Central memory CD8-positive, alpha-beta T cell (primary cell): ENCODE measurements around the gene PRR23E.

Source experiments
- ATAC-seq: fragments of 150-1000 bp; cut with Tn5 transposase; replicated peaks from 2 replicates; pipeline ENCODE4 v1.10.0; 2022; ENCODE audit warnings: mild to moderate bottlenecking, moderate FRiP score, moderate number of reproducible peaks; ENCODE audit not compliant: poor library complexity, severe bottlenecking; ENCODE audit errors: extremely low read depth
- DNase-seq, 2 donors: peaks; one replicate each; pipeline ENCODE4 v3.0.0; 2021; ENCODE audit warnings: low spot score in 2 of 2
- H3K27ac Mint-ChIP-seq: one replicate; pipeline ENCODE4 v1.8.0; 2022; ENCODE audit warnings: low read depth, mild to moderate bottlenecking, moderate library complexity, mixed read lengths
- H3K27me3 Mint-ChIP-seq: one replicate; pipeline ENCODE4 v1.8.0; 2022; ENCODE audit warnings: mixed read lengths
- H3K36me3 Mint-ChIP-seq: one replicate; pipeline ENCODE4 v1.8.0; 2022; ENCODE audit warnings: mild to moderate bottlenecking, moderate library complexity, mixed read lengths; ENCODE audit not compliant: insufficient read depth
- H3K4me1 Mint-ChIP-seq: one replicate; pipeline ENCODE4 v1.8.0; 2022; ENCODE audit warnings: mixed read lengths
- H3K4me3 Mint-ChIP-seq: one replicate; pipeline ENCODE4 v1.8.0; 2022; ENCODE audit warnings: mild to moderate bottlenecking, moderate library complexity, mixed read lengths
- H3K9me3 Mint-ChIP-seq: one replicate; pipeline ENCODE4 v1.8.0; 2022; ENCODE audit warnings: mixed read lengths

Gene PRR23E

GRCh38 chr3:127167315-127168043 is 25.5 kb upstream of the PRR23E start:
- Mint-ChIP-seq H3K27me3 (peaks cover 66% of the 10 kb centered on the region), H3K4me3 (no peak overlapping the region), H3K9me3 (no peaks in the 10 kb centered on the region), H3K36me3 (no peaks in the 10 kb centered on the region), H3K27ac (no peak overlapping the region), H3K4me1 (no peaks in the 10 kb centered on the region)
- DNase-seq (no peak), ATAC-seq (no peak)

GRCh38 chr3:127168271-127168670 is 24.7 kb upstream of the PRR23E start:
- Mint-ChIP-seq H3K4me1 (no peaks in the 10 kb centered on the region), H3K27ac (no peak overlapping the region), H3K9me3 (no peaks in the 10 kb centered on the region), H3K4me3 (no peak overlapping the region), H3K27me3 (peaks cover 74% of the 10 kb centered on the region), H3K36me3 (no peaks in the 10 kb centered on the region)
- DNase-seq, result no peak
- no peak for ATAC-seq

- Mint-ChIP-seq H3K9me3 (no peaks in the 10 kb centered on the region), H3K27ac (no peak overlapping the region), H3K36me3 (no peaks in the 10 kb centered on the region), H3K4me3 (no peak overlapping the region), H3K4me1 (no peaks in the 10 kb centered on the region), H3K27me3 (peaks cover 99% of the 10 kb centered on the region)
- no peak for ATAC-seq
- DNase-seq, result no peak
These were observed 22.1 kb upstream of the PRR23E start for GRCh38 chr3:127170814-127171213.

GRCh38 chr3:127171320-127171719 is 21.6 kb upstream of the PRR23E start:
- no peak overlapping the region for H3K4me3 Mint-ChIP-seq
- H3K9me3 Mint-ChIP-seq, result no peaks in the 10 kb centered on the region
- H3K27ac Mint-ChIP-seq, result no peak overlapping the region
- DNase-seq, result no peak
- H3K4me1 Mint-ChIP-seq, result no peaks in the 10 kb centered on the region
- no peaks in the 10 kb centered on the region for H3K36me3 Mint-ChIP-seq
- peaks cover 95% of the 10 kb centered on the region for H3K27me3 Mint-ChIP-seq
- ATAC-seq, result no peak

GRCh38 chr3:127171721-127172120 is 21.2 kb upstream of the PRR23E start:
- no peaks in the 10 kb centered on the region for H3K4me1 Mint-ChIP-seq
- H3K27me3 Mint-ChIP-seq, result peaks cover 91% of the 10 kb centered on the region
- H3K36me3 Mint-ChIP-seq, result no peaks in the 10 kb centered on the region
- H3K27ac Mint-ChIP-seq, result no peak overlapping the region
- no peak overlapping the region for H3K4me3 Mint-ChIP-seq
- ATAC-seq, result no peak
- DNase-seq, result no peak
- H3K9me3 Mint-ChIP-seq, result no peaks in the 10 kb centered on the region

GRCh38 chr3:127172211-127172610 is 20.7 kb upstream of the PRR23E start:
- Mint-ChIP-seq H3K4me3 (no peak overlapping the region), H3K9me3 (no peaks in the 10 kb centered on the region), H3K4me1 (no peaks in the 10 kb centered on the region), H3K27ac (no peak overlapping the region), H3K36me3 (no peaks in the 10 kb centered on the region), H3K27me3 (peaks cover 86% of the 10 kb centered on the region)
- ATAC-seq (no peak), DNase-seq (no peak)

GRCh38 chr3:127172781-127173515 is 20.0 kb upstream of the PRR23E start:
- peaks cover 78% of the 10 kb centered on the region for H3K27me3 Mint-ChIP-seq
- no peak overlapping the region for H3K27ac Mint-ChIP-seq
- no peak overlapping the region for H3K4me3 Mint-ChIP-seq
- ATAC-seq (no peak), DNase-seq (no peak)
- no peaks in the 10 kb centered on the region for H3K9me3 Mint-ChIP-seq
- no peaks in the 10 kb centered on the region for H3K4me1 Mint-ChIP-seq
- no peaks in the 10 kb centered on the region for H3K36me3 Mint-ChIP-seq

- H3K9me3 Mint-ChIP-seq, result no peaks in the 10 kb centered on the region
These were observed 19.3 kb upstream of the PRR23E start for GRCh38 chr3:127173516-127174166.

GRCh38 chr3:127174284-127174683 is 18.6 kb upstream of the PRR23E start:
- Mint-ChIP-seq H3K36me3 (no peaks in the 10 kb centered on the region), H3K4me1 (no peaks in the 10 kb centered on the region), H3K27me3 (peaks cover 65% of the 10 kb centered on the region), H3K27ac (no peak overlapping the region), H3K9me3 (no peaks in the 10 kb centered on the region), H3K4me3 (no peak overlapping the region)
- ATAC-seq (no peak), DNase-seq (no peak)

More at GRCh38 chr3:127173516-127174166, 19.3 kb upstream of the PRR23E start:
- Mint-ChIP-seq H3K27ac (no peak overlapping the region), H3K4me3 (no peak overlapping the region), H3K27me3 (peaks cover 72% of the 10 kb centered on the region), H3K36me3 (no peaks in the 10 kb centered on the region), H3K4me1 (no peaks in the 10 kb centered on the region)
- ATAC-seq, result no peak
- no peak for DNase-seq

- DNase-seq (no peak), ATAC-seq (no peak)
- Mint-ChIP-seq H3K36me3 (no peaks in the 10 kb centered on the region), H3K4me3 (no peak overlapping the region), H3K27me3 (peaks cover 63% of the 10 kb centered on the region), H3K27ac (no peak overlapping the region), H3K4me1 (no peaks in the 10 kb centered on the region), H3K9me3 (no peaks in the 10 kb centered on the region)
These were observed 18.2 kb upstream of the PRR23E start for GRCh38 chr3:127174715-127175140.

GRCh38 chr3:127175272-127175671 is 17.7 kb upstream of the PRR23E start:
- no peak overlapping the region for H3K4me3 Mint-ChIP-seq
- H3K27ac Mint-ChIP-seq, result no peak overlapping the region
- peaks cover 63% of the 10 kb centered on the region for H3K27me3 Mint-ChIP-seq
- DNase-seq (no peak), ATAC-seq (no peak)
- H3K9me3 Mint-ChIP-seq, result no peaks in the 10 kb centered on the region
- no peaks in the 10 kb centered on the region for H3K36me3 Mint-ChIP-seq
- no peaks in the 10 kb centered on the region for H3K4me1 Mint-ChIP-seq

- no peak overlapping the region for H3K4me3 Mint-ChIP-seq
- no peaks in the 10 kb centered on the region for H3K4me1 Mint-ChIP-seq
- no peaks in the 10 kb centered on the region for H3K9me3 Mint-ChIP-seq
- no peaks in the 10 kb centered on the region for H3K36me3 Mint-ChIP-seq
- peaks cover 49% of the 10 kb centered on the region for H3K27me3 Mint-ChIP-seq
- DNase-seq (no peak), ATAC-seq (no peak)
- no peak overlapping the region for H3K27ac Mint-ChIP-seq
These were observed 15.7 kb upstream of the PRR23E start for GRCh38 chr3:127177226-127177625.

GRCh38 chr3:127180859-127181258 is 12.1 kb upstream of the PRR23E start:
- H3K27ac Mint-ChIP-seq, result no peak overlapping the region
- H3K4me1 Mint-ChIP-seq, result no peaks in the 10 kb centered on the region
- H3K27me3 Mint-ChIP-seq, result peaks cover 13% of the 10 kb centered on the region
- H3K4me3 Mint-ChIP-seq, result no peak overlapping the region
- no peaks in the 10 kb centered on the region for H3K9me3 Mint-ChIP-seq
- DNase-seq (no peak), ATAC-seq (no peak)
- H3K36me3 Mint-ChIP-seq, result no peaks in the 10 kb centered on the region
